HEK293 (cell line): ENCODE data around the gene MT1B.

Experiments
- CTCF ChIP-seq: fragments of 450-650 bp; formaldehyde crosslinking; IDR thresholded peaks from 2 replicates; pipeline ENCODE4 v1.5.1; 2016; ENCODE audit warnings: missing biosample characterization, missing genetic modification characterization
- ZNF24 ChIP-seq: fragments of 450-650 bp; formaldehyde crosslinking; IDR thresholded peaks from 2 replicates; pipeline ENCODE4 v1.5.1; 2016; ENCODE audit warnings: missing biosample characterization, missing genetic modification characterization
- ZNF280D ChIP-seq: fragments of 450-650 bp; formaldehyde crosslinking; IDR thresholded peaks from 2 replicates; pipeline ENCODE4 v1.5.1; 2016; ENCODE audit warnings: missing biosample characterization, missing genetic modification characterization

GRCh38 chr16:56611281-56611833, 40.3 kb upstream of the MT1B start:
- TF ChIP-seq CTCF (tag by site-specific recombination) (no peak), ZNF280D (tag by site-specific recombination) (no peak), ZNF24 (tag by site-specific recombination) (no peak)
